IPS-18c (cell line): ENCODE results near the gene SPSB2.
A peak's percentile ranks its signal among the peaks of the same experiment; 100 is the strongest.

Source experiments
- H3K4me3 ChIP-seq: 2 replicates; pipeline ENCODE4 v1.7.0; 2013; ENCODE audit warnings: low read depth, mild to moderate bottlenecking, low read length, moderate library complexity; ENCODE audit not compliant: insufficient read depth
- H3K9me3 ChIP-seq: one replicate; pipeline ENCODE4 v1.6.1; 2013; ENCODE audit warnings: mild to moderate bottlenecking, low read length, moderate library complexity; ENCODE audit not compliant: control insufficient read depth, insufficient read depth

SPSB2 gene

GRCh38 chr12:6863033-6863432 is 10.1 kb downstream of the SPSB2 start:
- H3K4me3 ChIP-seq = no peak overlapping the region
- no peaks in the 10 kb centered on the region for H3K9me3 ChIP-seq

- Histone ChIP-seq H3K9me3 (no peaks in the 10 kb centered on the region), H3K4me3 (no peak overlapping the region)
Observed at GRCh38 chr12:6861391-6861790, 11.7 kb downstream of the SPSB2 start.

GRCh38 chr12:6860942-6861341 is 12.2 kb downstream of the SPSB2 start:
- H3K9me3 ChIP-seq = no peaks in the 10 kb centered on the region
- no peak overlapping the region for H3K4me3 ChIP-seq

- Histone ChIP-seq H3K4me3 (no peak overlapping the region), H3K9me3 (no peaks in the 10 kb centered on the region)
Observed at GRCh38 chr12:6860116-6860515, 13.0 kb downstream of the SPSB2 start.

GRCh38 chr12:6858799-6859198 is 14.3 kb downstream of the SPSB2 start:
- Histone ChIP-seq H3K4me3 (no peak overlapping the region), H3K9me3 (no peaks in the 10 kb centered on the region)

- Histone ChIP-seq H3K9me3 (no peaks in the 10 kb centered on the region), H3K4me3 (no peak overlapping the region)
Observed at GRCh38 chr12:6855322-6855721, 17.8 kb downstream of the SPSB2 start.

GRCh38 chr12:6854036-6854435 is 19.1 kb downstream of the SPSB2 start:
- Histone ChIP-seq H3K4me3 (no peak overlapping the region), H3K9me3 (no peaks in the 10 kb centered on the region)

- H3K4me3 ChIP-seq = no peak overlapping the region
- H3K9me3 ChIP-seq = no peaks in the 10 kb centered on the region
Observed at GRCh38 chr12:6853626-6854025, 19.5 kb downstream of the SPSB2 start.

- Histone ChIP-seq H3K9me3 (no peaks in the 10 kb centered on the region), H3K4me3 (peak overlapping the region; percentile 79)
Observed at GRCh38 chr12:6852651-6853354, 20.3 kb downstream of the SPSB2 start.

GRCh38 chr12:6851921-6852650 is 21.0 kb downstream of the SPSB2 start, which contains the start of gene USP5:
TSS of gene USP5 (plus strand) at chr12:6852150. CDS start at chr12:6852180, 30 bp downstream.
- no peaks in the 10 kb centered on the region for H3K9me3 ChIP-seq
- peak within 1 kb of the TSS; percentile 79 for H3K4me3 ChIP-seq

- no peaks in the 10 kb centered on the region for H3K9me3 ChIP-seq
- peak within 1 kb of the TSS; percentile 79 for H3K4me3 ChIP-seq
Observed at GRCh38 chr12:6851153-6851920, 21.8 kb downstream of the SPSB2 start, which contains the start of gene CDCA3. TSS of gene CDCA3 (minus strand) at chr12:6851286. CDS start at chr12:6850952, 334 bp downstream.

- peak overlapping the region; percentile 79 for H3K4me3 ChIP-seq
- H3K9me3 ChIP-seq = no peaks in the 10 kb centered on the region
Observed at GRCh38 chr12:6850796-6851152, 22.3 kb downstream of the SPSB2 start.

- peak overlapping the region; percentile 79 for H3K4me3 ChIP-seq
Observed at GRCh38 chr12:6849976-6850560, 23.0 kb downstream of the SPSB2 start.

GRCh38 chr12:6849427-6849826 is 23.7 kb downstream of the SPSB2 start:
- no peaks in the 10 kb centered on the region for H3K9me3 ChIP-seq
- no peak overlapping the region for H3K4me3 ChIP-seq

More at GRCh38 chr12:6849976-6850560, 23.0 kb downstream of the SPSB2 start:
- H3K9me3 ChIP-seq = no peaks in the 10 kb centered on the region

- H3K4me3 ChIP-seq = no peak overlapping the region
- no peaks in the 10 kb centered on the region for H3K9me3 ChIP-seq
Observed at GRCh38 chr12:6847676-6848075, 25.4 kb downstream of the SPSB2 start.

GRCh38 chr12:6846316-6846869 is 26.7 kb downstream of the SPSB2 start:
- no peak overlapping the region for H3K4me3 ChIP-seq
- no peaks in the 10 kb centered on the region for H3K9me3 ChIP-seq

- Histone ChIP-seq H3K4me3 (no peak overlapping the region), H3K9me3 (no peaks in the 10 kb centered on the region)
Observed at GRCh38 chr12:6845395-6845794, 27.7 kb downstream of the SPSB2 start.
